ENCODE measurements around the gene EIF2AK3.

DNA sequence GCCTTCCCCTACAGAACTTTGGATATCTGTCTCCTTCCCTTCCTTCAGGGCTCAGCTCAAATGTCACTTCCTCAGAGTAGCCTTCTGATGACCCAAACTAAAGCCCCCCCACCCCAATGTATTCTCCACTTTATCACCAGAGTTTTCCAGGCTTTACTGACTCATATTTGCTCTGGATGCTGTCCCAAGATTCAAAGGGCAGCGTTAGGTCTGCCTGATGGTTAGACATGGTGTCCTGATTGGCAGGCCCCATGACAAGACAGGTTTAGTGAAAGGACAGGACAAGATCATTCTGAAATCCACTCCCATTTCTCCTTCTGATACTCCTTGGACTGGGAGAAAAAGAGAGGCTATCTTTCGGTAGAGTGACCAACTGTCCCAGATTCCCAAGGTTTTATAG lies 41.6 kb upstream of the EIF2AK3 start:
- no peak for TF ChIP-seq POLR2A (IDR thresholded peaks at IDR 0.05)
- TF ChIP-seq, protein P1, sequence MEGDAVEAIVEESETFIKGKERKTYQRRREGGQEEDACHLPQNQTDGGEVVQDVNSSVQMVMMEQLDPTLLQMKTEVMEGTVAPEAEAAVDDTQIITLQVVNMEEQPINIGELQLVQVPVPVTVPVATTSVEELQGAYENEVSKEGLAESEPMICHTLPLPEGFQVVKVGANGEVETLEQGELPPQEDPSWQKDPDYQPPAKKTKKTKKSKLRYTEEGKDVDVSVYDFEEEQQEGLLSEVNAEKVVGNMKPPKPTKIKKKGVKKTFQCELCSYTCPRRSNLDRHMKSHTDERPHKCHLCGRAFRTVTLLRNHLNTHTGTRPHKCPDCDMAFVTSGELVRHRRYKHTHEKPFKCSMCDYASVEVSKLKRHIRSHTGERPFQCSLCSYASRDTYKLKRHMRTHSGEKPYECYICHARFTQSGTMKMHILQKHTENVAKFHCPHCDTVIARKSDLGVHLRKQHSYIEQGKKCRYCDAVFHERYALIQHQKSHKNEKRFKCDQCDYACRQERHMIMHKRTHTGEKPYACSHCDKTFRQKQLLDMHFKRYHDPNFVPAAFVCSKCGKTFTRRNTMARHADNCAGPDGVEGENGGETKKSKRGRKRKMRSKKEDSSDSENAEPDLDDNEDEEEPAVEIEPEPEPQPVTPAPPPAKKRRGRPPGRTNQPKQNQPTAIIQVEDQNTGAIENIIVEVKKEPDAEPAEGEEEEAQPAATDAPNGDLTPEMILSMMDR (IDR thresholded peaks at IDR 0.05) = no peak
